IPS-18a (cell line): ENCODE data around the gene FOXP2.
"Not testable (repeated sequence)": the region's sequence is repeated elsewhere in the genome, so short reads cannot be mapped to it uniquely, and the experiment has no call there.

ENCODE experiments used
- H3K27ac ChIP-seq: one replicate; pipeline ENCODE4 v1.5.1; 2013; ENCODE audit warnings: low read length
- H3K27me3 ChIP-seq: one replicate; pipeline ENCODE4 v1.6.1; 2013; ENCODE audit warnings: mild to moderate bottlenecking, low read length; ENCODE audit not compliant: control insufficient read depth, insufficient read depth
- H3K36me3 ChIP-seq: one replicate; pipeline ENCODE4 v1.6.1; 2013; ENCODE audit warnings: low read depth, low read length; ENCODE audit not compliant: control insufficient read depth
- H3K4me1 ChIP-seq: one replicate; pipeline ENCODE4 v1.6.1; 2013; ENCODE audit warnings: low read depth, low read length; ENCODE audit not compliant: control insufficient read depth
- H3K4me3 ChIP-seq: one replicate; pipeline ENCODE4 v1.5.1; 2013; ENCODE audit warnings: low read length
- H3K9ac ChIP-seq: one replicate; pipeline ENCODE4 v1.6.1; 2013; ENCODE audit warnings: mild to moderate bottlenecking, low read length, moderate library complexity
- H3K9me3 ChIP-seq: one replicate; pipeline ENCODE4 v1.6.1; 2013; ENCODE audit warnings: low read depth, low read length; ENCODE audit not compliant: control insufficient read depth

Gene FOXP2

GRCh38 chr7:114508086-114508485 is 93.5 kb downstream of the FOXP2 start:
- H3K27me3 ChIP-seq, result no peaks in the 10 kb centered on the region

GRCh38 chr7:114510824-114511223 is 96.2 kb downstream of the FOXP2 start:
- H3K27ac ChIP-seq, H3K4me3 ChIP-seq: not testable (repeated sequence)

More at GRCh38 chr7:114508086-114508485, 93.5 kb downstream of the FOXP2 start:
- Histone ChIP-seq H3K9ac (no peak overlapping the region), H3K4me1 (no peaks in the 10 kb centered on the region), H3K36me3 (no peaks in the 10 kb centered on the region), H3K4me3 (no peak overlapping the region), H3K9me3 (no peaks in the 10 kb centered on the region), H3K27ac (no peak overlapping the region)

GRCh38 chr7:114519240-114519639 is 104.6 kb downstream of the FOXP2 start:
- no peak overlapping the region for H3K27ac ChIP-seq
- H3K27me3 ChIP-seq, result no peaks in the 10 kb centered on the region
- H3K9ac ChIP-seq, result no peak overlapping the region
- H3K4me1 ChIP-seq, result no peaks in the 10 kb centered on the region
- H3K4me3 ChIP-seq, result no peak overlapping the region
- H3K36me3 ChIP-seq, result no peaks in the 10 kb centered on the region
- no peaks in the 10 kb centered on the region for H3K9me3 ChIP-seq

More at GRCh38 chr7:114510824-114511223, 96.2 kb downstream of the FOXP2 start:
- H3K4me1 ChIP-seq, H3K9me3 ChIP-seq, H3K36me3 ChIP-seq, H3K27me3 ChIP-seq, H3K9ac ChIP-seq: not testable (repeated sequence)

GRCh38 chr7:114522081-114522480 is 107.5 kb downstream of the FOXP2 start:
- Histone ChIP-seq H3K4me1 (no peaks in the 10 kb centered on the region), H3K9me3 (no peaks in the 10 kb centered on the region), H3K27me3 (no peaks in the 10 kb centered on the region), H3K27ac (no peak overlapping the region), H3K4me3 (no peak overlapping the region), H3K36me3 (no peaks in the 10 kb centered on the region), H3K9ac (no peak overlapping the region)

- Histone ChIP-seq H3K27me3 (no peaks in the 10 kb centered on the region), H3K36me3 (no peaks in the 10 kb centered on the region), H3K27ac (no peak overlapping the region), H3K9ac (no peak overlapping the region), H3K4me1 (no peaks in the 10 kb centered on the region), H3K9me3 (no peaks in the 10 kb centered on the region), H3K4me3 (no peak overlapping the region)
These were observed 113.0 kb downstream of the FOXP2 start for GRCh38 chr7:114527589-114527988.

- Histone ChIP-seq H3K9me3 (no peaks in the 10 kb centered on the region), H3K9ac (no peak overlapping the region), H3K27me3 (no peaks in the 10 kb centered on the region), H3K4me3 (no peak overlapping the region), H3K4me1 (no peaks in the 10 kb centered on the region), H3K36me3 (no peaks in the 10 kb centered on the region), H3K27ac (no peak overlapping the region)
These were observed 115.5 kb downstream of the FOXP2 start for GRCh38 chr7:114530057-114530611.

GRCh38 chr7:114531326-114531725 is 116.7 kb downstream of the FOXP2 start:
- Histone ChIP-seq H3K27ac (no peak overlapping the region), H3K9ac (no peak overlapping the region), H3K9me3 (no peaks in the 10 kb centered on the region), H3K4me3 (no peak overlapping the region), H3K4me1 (peaks cover 5% of the 10 kb centered on the region), H3K36me3 (no peaks in the 10 kb centered on the region), H3K27me3 (no peaks in the 10 kb centered on the region)

- Histone ChIP-seq H3K9ac (no peak overlapping the region), H3K4me1 (peaks cover 5% of the 10 kb centered on the region), H3K4me3 (no peak overlapping the region), H3K27me3 (no peaks in the 10 kb centered on the region), H3K9me3 (no peaks in the 10 kb centered on the region), H3K27ac (no peak overlapping the region), H3K36me3 (no peaks in the 10 kb centered on the region)
These were observed 118.5 kb downstream of the FOXP2 start for GRCh38 chr7:114533131-114533530.

- Histone ChIP-seq H3K4me3 (no peak overlapping the region), H3K9ac (no peak overlapping the region), H3K27ac (no peak overlapping the region), H3K4me1 (peaks cover 5% of the 10 kb centered on the region), H3K36me3 (no peaks in the 10 kb centered on the region), H3K27me3 (no peaks in the 10 kb centered on the region), H3K9me3 (no peaks in the 10 kb centered on the region)
These were observed 120.3 kb downstream of the FOXP2 start for GRCh38 chr7:114534953-114535352.

GRCh38 chr7:114539575-114539974 is 125.0 kb downstream of the FOXP2 start:
- Histone ChIP-seq H3K4me3 (no peak overlapping the region), H3K27ac (no peak overlapping the region), H3K36me3 (no peaks in the 10 kb centered on the region), H3K9ac (no peak overlapping the region), H3K4me1 (peaks cover 5% of the 10 kb centered on the region), H3K9me3 (no peaks in the 10 kb centered on the region), H3K27me3 (no peaks in the 10 kb centered on the region)

GRCh38 chr7:114540291-114540690 is 125.7 kb downstream of the FOXP2 start:
- Histone ChIP-seq H3K27me3 (no peaks in the 10 kb centered on the region), H3K9me3 (no peaks in the 10 kb centered on the region), H3K4me3 (no peak overlapping the region), H3K4me1 (peaks cover 5% of the 10 kb centered on the region), H3K27ac (no peak overlapping the region), H3K9ac (no peak overlapping the region), H3K36me3 (no peaks in the 10 kb centered on the region)

GRCh38 chr7:114547346-114547745 is 132.7 kb downstream of the FOXP2 start:
- H3K36me3 ChIP-seq, H3K4me3 ChIP-seq, H3K9me3 ChIP-seq, H3K4me1 ChIP-seq, H3K27ac ChIP-seq, H3K27me3 ChIP-seq, H3K9ac ChIP-seq: not testable (repeated sequence)
